Renal pelvis (tissue), 4 donors: ENCODE results near the gene SCAMP1. TPM values are rescaled to one million over a fixed set of nuclear protein-coding genes. Genes with fewer than 3 reads are reported as not detected.

Source experiments
- DNase-seq: peaks from one replicate; pipeline ENCODE4 v3.0.0-alpha.2; 2013
- polyA plus RNA-seq, 3 donors: library from polyadenylated mRNA; unstranded; fragments of 120-200 nt; gene quantifications; one replicate each; pipeline ENCODE4 v1.2.1, GENCODE V29; 2013; ENCODE audit not compliant: insufficient read length in 3 of 3

The SCAMP1 gene
- polyA plus RNA-seq, 3 donors = 44.6 to 54.0 (median 44.7) TPM

- no peak for DNase-seq
These were observed 127.4 kb downstream of the SCAMP1 start for GRCh38 chr5:78487846-78488245.

- no peak for DNase-seq
These were observed 130.5 kb downstream of the SCAMP1 start for GRCh38 chr5:78490709-78491485.

- no peak for DNase-seq
These were observed 131.8 kb downstream of the SCAMP1 start for GRCh38 chr5:78492224-78492623.

- no peak for DNase-seq
These were observed 132.2 kb downstream of the SCAMP1 start for GRCh38 chr5:78492650-78493049.

GRCh38 chr5:78495800-78496199 is 135.4 kb downstream of the SCAMP1 start:
- no peak for DNase-seq

GRCh38 chr5:78496373-78496772 is 136.0 kb downstream of the SCAMP1 start:
- DNase-seq = no peak

DNA sequence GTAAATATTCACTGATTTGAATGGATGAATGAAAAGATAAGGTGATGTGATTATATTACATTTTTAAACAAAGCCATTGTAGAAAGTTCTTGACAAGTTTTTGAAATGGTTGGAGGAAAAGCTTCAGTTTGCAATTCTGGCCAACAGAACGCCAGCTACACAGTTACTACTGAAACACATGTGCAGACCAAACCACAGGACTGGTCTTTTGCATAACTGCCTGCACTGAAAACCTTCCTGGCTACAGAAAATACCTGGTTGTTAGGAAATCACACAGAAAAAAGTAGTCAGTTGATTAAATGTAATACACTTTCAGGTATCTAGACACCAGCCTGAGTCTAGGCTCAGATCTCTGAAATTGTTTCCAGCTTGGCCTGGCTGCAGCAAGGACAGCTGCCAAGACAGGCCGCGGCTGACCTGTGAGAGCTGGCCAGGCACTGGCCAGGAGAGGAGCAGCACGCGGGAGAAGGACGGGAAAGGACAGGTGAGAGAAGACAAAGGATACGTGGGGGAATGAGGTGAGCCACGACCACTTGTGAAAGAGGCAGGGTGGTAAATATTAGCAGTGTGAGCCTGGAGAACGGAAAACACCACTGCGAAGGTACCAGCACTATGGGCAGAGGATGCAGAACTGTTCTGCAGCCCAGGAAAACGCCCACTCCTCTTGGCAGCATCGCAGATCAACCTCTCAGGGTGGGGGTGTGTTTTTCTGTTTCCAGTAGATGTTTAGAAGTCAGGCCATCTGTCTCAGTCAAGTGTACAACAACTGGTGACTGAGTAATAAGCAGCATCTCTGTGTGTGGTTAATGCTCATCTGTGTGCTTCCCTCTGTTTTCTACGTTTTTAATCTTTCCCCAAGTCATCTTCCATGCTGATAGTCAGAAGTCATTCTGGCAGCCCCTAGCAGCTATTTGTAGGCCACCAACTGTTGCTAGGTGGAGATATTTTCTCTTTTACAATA is 137.4 kb downstream of the SCAMP1 start:
- no peak for DNase-seq

GRCh38 chr5:78499485-78499884 is 139.1 kb downstream of the SCAMP1 start:
- no peak for DNase-seq

DNA sequence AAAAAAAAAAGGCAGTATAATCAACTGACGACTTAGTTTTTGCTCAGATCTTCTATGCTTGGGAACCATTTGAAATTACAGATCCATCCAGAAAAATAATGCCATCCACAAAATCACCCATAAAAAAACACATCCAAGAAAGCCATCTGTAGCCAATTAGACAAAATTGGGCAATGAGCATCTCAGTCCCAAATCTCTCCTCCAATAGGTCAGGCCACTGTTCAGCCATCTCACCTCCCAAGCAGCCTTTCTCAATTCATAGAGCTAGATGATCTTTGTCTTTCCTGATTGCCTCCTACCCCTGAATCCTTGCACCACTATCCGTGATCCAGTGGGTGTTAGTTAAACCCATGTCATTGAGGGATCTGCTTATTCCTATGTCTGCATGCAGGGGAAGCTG is 139.6 kb downstream of the SCAMP1 start:
- DNase-seq = no peak

DNA sequence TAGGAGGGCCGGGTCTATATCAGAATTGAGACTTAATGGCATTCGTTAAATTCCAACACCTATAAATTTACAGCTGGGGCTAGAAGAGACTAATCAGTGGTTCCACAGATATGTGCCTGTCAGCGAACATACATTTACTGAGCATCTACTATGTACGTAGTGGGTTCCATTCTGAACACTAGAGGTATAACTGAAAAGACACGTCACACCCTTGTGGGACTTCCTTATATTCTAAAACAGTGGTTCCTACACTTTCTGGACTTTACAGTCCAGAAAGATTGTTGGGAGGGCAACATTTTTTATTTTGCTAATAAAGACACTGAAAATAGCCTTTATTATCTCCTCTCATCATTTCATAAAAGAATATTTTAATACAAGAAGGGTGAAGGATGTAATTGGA is 140.5 kb downstream of the SCAMP1 start:
- DNase-seq = no peak

DNA sequence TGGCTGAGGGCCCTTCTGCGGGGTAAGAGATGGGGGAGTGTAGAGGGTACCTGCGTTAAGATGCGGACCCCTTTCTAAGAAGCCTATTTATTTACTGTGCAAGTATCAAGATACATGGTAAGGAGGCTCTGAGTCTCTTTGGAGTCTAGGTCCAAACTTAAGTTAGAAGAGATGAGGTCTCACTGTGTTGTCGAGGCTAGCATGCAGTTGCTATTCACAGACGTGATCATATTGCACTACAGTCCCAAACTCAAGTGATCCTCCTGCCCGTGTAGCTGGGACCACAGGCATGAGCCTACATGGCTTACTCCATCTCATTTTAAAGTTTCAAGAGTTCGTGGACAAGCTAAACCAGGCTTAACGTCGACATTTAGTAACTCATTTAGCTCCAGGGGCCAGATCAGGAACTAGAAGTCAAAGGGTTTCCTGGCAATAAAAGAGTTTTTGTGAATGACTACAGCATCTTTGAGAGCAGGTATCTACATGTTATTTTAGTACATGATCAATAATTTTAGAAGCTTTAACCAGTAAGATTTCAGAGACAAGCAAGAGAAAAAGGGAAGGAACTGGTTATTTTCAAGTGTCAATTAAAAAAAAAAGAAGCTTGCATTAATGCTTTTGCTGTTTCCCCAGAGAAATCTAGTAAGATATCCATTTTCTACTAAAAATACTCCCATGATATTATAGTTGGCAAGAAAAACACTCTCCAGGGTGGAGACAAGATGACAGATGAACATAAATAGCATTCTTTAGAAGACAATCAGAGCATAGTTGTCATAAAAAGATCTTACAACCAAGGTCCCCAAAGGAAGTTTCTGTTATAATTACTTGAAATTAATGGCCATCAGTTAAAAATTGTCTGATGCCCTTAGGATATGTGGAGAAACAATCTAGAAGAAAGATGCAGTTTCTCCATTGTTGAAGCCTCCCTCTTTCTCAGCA is 141.3 kb downstream of the SCAMP1 start:
- DNase-seq = no peak

DNA sequence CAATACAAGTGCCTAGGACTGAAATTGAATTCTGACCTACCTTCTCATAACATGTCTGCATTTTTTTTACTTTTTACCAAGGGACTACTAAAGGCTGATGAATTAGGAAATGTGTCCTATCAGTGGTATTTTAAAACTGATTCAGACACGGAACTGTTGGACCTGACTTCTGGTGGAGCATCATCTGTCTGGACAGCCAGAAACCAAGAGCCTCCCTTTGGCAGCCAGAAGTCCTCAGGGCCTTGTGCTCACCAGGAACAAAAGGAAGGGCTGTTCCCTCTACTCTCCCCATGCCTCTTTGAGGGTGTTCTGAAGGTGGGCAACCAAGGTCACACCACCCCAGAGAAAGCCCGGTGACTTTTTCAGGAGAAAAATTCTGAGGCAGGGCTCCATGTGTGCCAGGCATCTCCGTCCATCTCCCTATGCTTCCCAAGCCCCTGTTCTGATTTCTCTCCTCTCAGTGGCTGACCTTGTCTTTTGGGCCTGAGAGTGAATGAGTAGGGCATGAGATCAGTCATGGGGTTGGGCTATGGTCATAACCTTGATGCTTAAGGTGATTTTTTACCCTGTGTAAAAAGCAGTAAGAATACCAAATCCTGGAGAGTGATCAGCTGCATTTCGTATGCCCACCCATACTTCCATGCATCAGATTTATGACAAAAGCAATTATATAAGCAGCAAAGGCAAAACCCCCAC is 143.7 kb downstream of the SCAMP1 start:
- DNase-seq = no peak

GRCh38 chr5:78504704-78505677 is 144.6 kb downstream of the SCAMP1 start:
- peak; percentile 84 for DNase-seq

GRCh38 chr5:78505860-78506259 is 145.4 kb downstream of the SCAMP1 start:
- no peak for DNase-seq

- DNase-seq = no peak
These were observed 146.0 kb downstream of the SCAMP1 start for GRCh38 chr5:78506261-78507024.

GRCh38 chr5:78507531-78507930 is 147.1 kb downstream of the SCAMP1 start:
- no peak for DNase-seq

- peak; percentile 66 for DNase-seq
These were observed 147.9 kb downstream of the SCAMP1 start for GRCh38 chr5:78508186-78508765.

- no peak for DNase-seq
These were observed 148.9 kb downstream of the SCAMP1 start for GRCh38 chr5:78509145-78509865.
